Fibroblast of skin of scalp (primary cell): ENCODE results near the gene LSAMP. TPM values are rescaled to one million over a fixed set of nuclear protein-coding genes. Genes with fewer than 3 reads are reported as not detected.

Experiments used
- DNase-seq: peaks from one replicate; pipeline ENCODE4 v3.0.0-alpha.2; 2013
- polyA plus RNA-seq, 2 experiments: library from polyadenylated mRNA; unstranded; fragments of 120-200 nt; gene quantifications; one replicate each; pipeline ENCODE4 v1.2.1, GENCODE V29; 2013; ENCODE audit not compliant: insufficient read length in 2 of 2

The LSAMP gene
- 2.9 TPM for polyA plus RNA-seq (2013, experiment 1 of 2; ENCODE audit: insufficient read length)
- 2.7 TPM for polyA plus RNA-seq (2013, experiment 2 of 2; ENCODE audit: insufficient read length)

- peak; percentile 49 for DNase-seq
Measured at GRCh38 chr3:116445311-116445841, at the start of gene LSAMP. Gene LSAMP (minus strand): TSS chr3:116445487.

GRCh38 chr3:116492379-116492778 is 47.1 kb upstream of the LSAMP start:
- no peak for DNase-seq

GRCh38 chr3:116483135-116483534 is 37.8 kb upstream of the LSAMP start:
- DNase-seq: no peak

GRCh38 chr3:116476691-116477090 is 31.4 kb upstream of the LSAMP start:
- DNase-seq: no peak

GRCh38 chr3:116474801-116475200 is 29.5 kb upstream of the LSAMP start:
- peak; percentile 4 for DNase-seq

GRCh38 chr3:116474032-116474780 is 28.9 kb upstream of the LSAMP start:
- DNase-seq: no peak

GRCh38 chr3:116473602-116474001 is 28.3 kb upstream of the LSAMP start:
- DNase-seq: peak; percentile 34

- DNase-seq: peak; percentile 22
Measured at GRCh38 chr3:116470605-116471197, 25.4 kb upstream of the LSAMP start.

GRCh38 chr3:116469546-116469945 is 24.3 kb upstream of the LSAMP start:
- DNase-seq: no peak

GRCh38 chr3:116464276-116464798 is 19.1 kb upstream of the LSAMP start:
- no peak for DNase-seq

- peak; percentile 27 for DNase-seq
Measured at GRCh38 chr3:116453666-116454346, 8.5 kb upstream of the LSAMP start.

- DNase-seq: no peak
Measured at GRCh38 chr3:116449546-116450350, 4.5 kb upstream of the LSAMP start.

- no peak for DNase-seq
Measured at GRCh38 chr3:116445990-116446389, 703 bp upstream of the LSAMP start.

- peak; percentile 15 for DNase-seq
Measured at GRCh38 chr3:116444819-116445310, 422 bp downstream of the LSAMP start.

- peak; percentile 9 for DNase-seq
Measured at GRCh38 chr3:116444115-116444747, 1.1 kb downstream of the LSAMP start.

- DNase-seq: peak; percentile 43
Measured at GRCh38 chr3:116443191-116443661, 2.1 kb downstream of the LSAMP start.

- no peak for DNase-seq
Measured at GRCh38 chr3:116442331-116443021, 2.8 kb downstream of the LSAMP start.

- no peak for DNase-seq
Measured at GRCh38 chr3:116441652-116442051, 3.6 kb downstream of the LSAMP start.

- peak; percentile 39 for DNase-seq
Measured at GRCh38 chr3:116440196-116440595, 5.1 kb downstream of the LSAMP start.

- no peak for DNase-seq
Measured at GRCh38 chr3:116433552-116433951, 11.7 kb downstream of the LSAMP start.

- peak; percentile 4 for DNase-seq
Measured at GRCh38 chr3:116432795-116433194, 12.5 kb downstream of the LSAMP start.
